NT2/D1 (cell line): ENCODE results near the gene RNF121.

Experiments used
- DNase-seq: peaks from one replicate; pipeline ENCODE4 v3.0.0-alpha.2; 2011; ENCODE audit warnings: low read depth, low spot score
- H3K27me3 ChIP-seq: 2 replicates; pipeline ENCODE4 v1.6.0; 2011; ENCODE audit warnings: mild to moderate bottlenecking; ENCODE audit not compliant: insufficient read length, insufficient read depth
- H3K36me3 ChIP-seq: 2 replicates; pipeline ENCODE4 v1.6.1; 2011; ENCODE audit warnings: mild to moderate bottlenecking, low read length, mixed read lengths; ENCODE audit not compliant: insufficient read depth, insufficient read length
- H3K4me1 ChIP-seq: 2 replicates; pipeline ENCODE4 v1.5.1; 2011; ENCODE audit not compliant: insufficient read depth, insufficient read length
- H3K4me3 ChIP-seq: 2 replicates; pipeline ENCODE4 v1.5.1; 2011; ENCODE audit warnings: low read depth; ENCODE audit not compliant: insufficient read length
- H3K9ac ChIP-seq: 2 replicates; pipeline ENCODE4 v1.6.0; 2011; ENCODE audit warnings: low read depth; ENCODE audit not compliant: insufficient read length
- H3K9me3 ChIP-seq: 2 replicates; pipeline ENCODE4 v1.5.1; 2011; ENCODE audit warnings: mild to moderate bottlenecking, low read length; ENCODE audit not compliant: insufficient read depth
- SUZ12 ChIP-seq: IDR thresholded peaks from 2 replicates; pipeline ENCODE4 v1.6.1; 2011; ENCODE audit not compliant: insufficient read length, insufficient read depth; ENCODE audit errors: extremely low read depth
- YY1 ChIP-seq: IDR thresholded peaks from 2 replicates; pipeline ENCODE4 v1.6.1; 2011; ENCODE audit not compliant: insufficient read length, insufficient read depth
- ZNF274 ChIP-seq: IDR thresholded peaks from 2 replicates; pipeline ENCODE4 v1.6.1; 2011; ENCODE audit warnings: mild to moderate bottlenecking, low read depth, low read length

RNF121 gene

GRCh38 chr11:71931245-71931602 is 2.4 kb downstream of the RNF121 start:
- Histone ChIP-seq H3K27me3 (no peaks in the 10 kb centered on the region), H3K9ac (no peak overlapping the region), H3K4me1 (no peaks in the 10 kb centered on the region)

GRCh38 chr11:71933141-71933933 is 4.5 kb downstream of the RNF121 start:
- H3K4me3 ChIP-seq = no peak overlapping the region
- peaks cover 3% of the 10 kb centered on the region for H3K36me3 ChIP-seq
- no peaks in the 10 kb centered on the region for H3K27me3 ChIP-seq
- no peak for DNase-seq
- H3K9me3 ChIP-seq = no peaks in the 10 kb centered on the region
- TF ChIP-seq SUZ12 = no peak
- TF ChIP-seq ZNF274 = no peak
- no peaks in the 10 kb centered on the region for H3K4me1 ChIP-seq
- no peak overlapping the region for H3K9ac ChIP-seq

More at GRCh38 chr11:71931245-71931602, 2.4 kb downstream of the RNF121 start:
- Histone ChIP-seq H3K36me3 (peaks cover 6% of the 10 kb centered on the region), H3K4me3 (no peak overlapping the region), H3K9me3 (no peaks in the 10 kb centered on the region)
- DNase-seq = no peak
- TF ChIP-seq SUZ12 (no peak), ZNF274 (no peak), YY1 (no peak)

GRCh38 chr11:71934213-71934612 is 5.4 kb downstream of the RNF121 start:
- Histone ChIP-seq H3K4me3 (no peak overlapping the region), H3K9me3 (no peaks in the 10 kb centered on the region), H3K9ac (no peak overlapping the region), H3K4me1 (no peaks in the 10 kb centered on the region), H3K27me3 (no peaks in the 10 kb centered on the region), H3K36me3 (peaks cover 3% of the 10 kb centered on the region)
- TF ChIP-seq ZNF274 = no peak
- TF ChIP-seq YY1 = no peak
- no peak for TF ChIP-seq SUZ12
- no peak for DNase-seq

- Histone ChIP-seq H3K36me3 (peaks cover 3% of the 10 kb centered on the region), H3K27me3 (no peaks in the 10 kb centered on the region), H3K4me3 (no peak overlapping the region), H3K4me1 (no peaks in the 10 kb centered on the region), H3K9ac (no peak overlapping the region), H3K9me3 (no peaks in the 10 kb centered on the region)
- no peak for DNase-seq
- TF ChIP-seq YY1 (no peak), SUZ12 (no peak), ZNF274 (no peak)
Measured at GRCh38 chr11:71935338-71935925, 6.6 kb downstream of the RNF121 start.

- TF ChIP-seq ZNF274 (no peak), SUZ12 (no peak), YY1 (no peak)
- no peaks in the 10 kb centered on the region for H3K4me1 ChIP-seq
- no peaks in the 10 kb centered on the region for H3K27me3 ChIP-seq
- DNase-seq = no peak
- H3K36me3 ChIP-seq = peaks cover 3% of the 10 kb centered on the region
- no peak overlapping the region for H3K4me3 ChIP-seq
- no peak overlapping the region for H3K9ac ChIP-seq
- no peaks in the 10 kb centered on the region for H3K9me3 ChIP-seq
Measured at GRCh38 chr11:71936825-71937224, 8.0 kb downstream of the RNF121 start.

- no peak for DNase-seq
- Histone ChIP-seq H3K27me3 (no peaks in the 10 kb centered on the region), H3K4me3 (no peak overlapping the region), H3K9ac (no peak overlapping the region), H3K36me3 (peaks cover 3% of the 10 kb centered on the region), H3K4me1 (no peaks in the 10 kb centered on the region), H3K9me3 (no peaks in the 10 kb centered on the region)
- TF ChIP-seq YY1 = no peak
- TF ChIP-seq SUZ12 = no peak
- TF ChIP-seq ZNF274 = no peak
Measured at GRCh38 chr11:71937826-71938225, 9.0 kb downstream of the RNF121 start.

- no peak for DNase-seq
- Histone ChIP-seq H3K36me3 (peaks cover 3% of the 10 kb centered on the region), H3K9me3 (no peaks in the 10 kb centered on the region), H3K4me3 (no peak overlapping the region), H3K4me1 (no peaks in the 10 kb centered on the region), H3K9ac (no peak overlapping the region), H3K27me3 (no peaks in the 10 kb centered on the region)
- TF ChIP-seq SUZ12 = no peak
- TF ChIP-seq ZNF274 = no peak
- no peak for TF ChIP-seq YY1
Measured at GRCh38 chr11:71940561-71941219, 11.8 kb downstream of the RNF121 start.
